Measurements from ENCODE around the gene TPRG1. TPM values are rescaled to one million over a fixed set of nuclear protein-coding genes. Genes with fewer than 3 reads are reported as not detected.

TPRG1 gene
- total RNA-seq, 1 experiment from 2014 or later = 1.0 TPM

DNA sequence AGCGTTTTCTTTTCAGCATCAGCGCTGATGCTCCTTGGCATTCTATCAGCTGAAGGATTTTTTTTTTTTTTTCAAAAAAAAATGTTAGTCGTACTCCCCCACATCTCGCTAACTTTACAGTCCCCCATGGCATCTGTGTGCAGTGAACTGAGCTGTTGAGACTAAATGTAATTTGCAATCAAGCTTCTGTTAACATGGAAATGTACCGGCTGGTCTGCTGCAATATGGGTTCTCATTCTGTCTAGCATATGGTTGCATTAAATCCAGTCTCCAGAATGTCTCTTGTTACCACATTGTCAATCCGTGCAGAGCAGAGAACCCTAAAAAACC, 32.2 kb upstream of the TPRG1 start:
- Histone ChIP-seq H3K4me1 (ENCODE audit: insufficient read depth, low read length, poor library complexity, severe bottlenecking) (peaks cover 4% of the 10 kb centered on the region), H3K27ac (ENCODE audit: low read depth, low read length, poor library complexity, severe bottlenecking) (no peak overlapping the region), H3K36me3 (ENCODE audit: insufficient read depth, low read length, poor library complexity, severe bottlenecking) (no peaks in the 10 kb centered on the region), H3K4me3 (ENCODE audit: low read depth, low read length, poor library complexity, severe bottlenecking) (no peak overlapping the region), H3K27me3 (replicated peaks; ENCODE audit: insufficient read depth, low read depth, low read length, poor library complexity) (no peaks in the 10 kb centered on the region), H3K9me3 (ENCODE audit: low read depth, low read length, poor library complexity, severe bottlenecking) (no peaks in the 10 kb centered on the region)
- TF ChIP-seq EZH2 (IDR thresholded peaks at IDR 0.05; ENCODE audit: borderline replicate concordance, low read depth, low read length, poor library complexity, severe bottlenecking) = no peak
- TF ChIP-seq, protein P1, sequence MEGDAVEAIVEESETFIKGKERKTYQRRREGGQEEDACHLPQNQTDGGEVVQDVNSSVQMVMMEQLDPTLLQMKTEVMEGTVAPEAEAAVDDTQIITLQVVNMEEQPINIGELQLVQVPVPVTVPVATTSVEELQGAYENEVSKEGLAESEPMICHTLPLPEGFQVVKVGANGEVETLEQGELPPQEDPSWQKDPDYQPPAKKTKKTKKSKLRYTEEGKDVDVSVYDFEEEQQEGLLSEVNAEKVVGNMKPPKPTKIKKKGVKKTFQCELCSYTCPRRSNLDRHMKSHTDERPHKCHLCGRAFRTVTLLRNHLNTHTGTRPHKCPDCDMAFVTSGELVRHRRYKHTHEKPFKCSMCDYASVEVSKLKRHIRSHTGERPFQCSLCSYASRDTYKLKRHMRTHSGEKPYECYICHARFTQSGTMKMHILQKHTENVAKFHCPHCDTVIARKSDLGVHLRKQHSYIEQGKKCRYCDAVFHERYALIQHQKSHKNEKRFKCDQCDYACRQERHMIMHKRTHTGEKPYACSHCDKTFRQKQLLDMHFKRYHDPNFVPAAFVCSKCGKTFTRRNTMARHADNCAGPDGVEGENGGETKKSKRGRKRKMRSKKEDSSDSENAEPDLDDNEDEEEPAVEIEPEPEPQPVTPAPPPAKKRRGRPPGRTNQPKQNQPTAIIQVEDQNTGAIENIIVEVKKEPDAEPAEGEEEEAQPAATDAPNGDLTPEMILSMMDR (conservative IDR thresholded peaks at IDR 0.05; ENCODE audit: low read depth, low read length) = no peak
- intact Hi-C loops (cut with micrococcal nuclease; ENCODE audit: unreplicated experiment) = no loop called here
- CTCF ChIA-PET = no interaction called here
- POLR2A ChIA-PET (ENCODE audit: low non-redundant PET) = no interaction called here
- no peak for DNase-seq (ENCODE audit: low spot score)
- no TSS peak for BruUV-seq (replicated peaks)

DNA sequence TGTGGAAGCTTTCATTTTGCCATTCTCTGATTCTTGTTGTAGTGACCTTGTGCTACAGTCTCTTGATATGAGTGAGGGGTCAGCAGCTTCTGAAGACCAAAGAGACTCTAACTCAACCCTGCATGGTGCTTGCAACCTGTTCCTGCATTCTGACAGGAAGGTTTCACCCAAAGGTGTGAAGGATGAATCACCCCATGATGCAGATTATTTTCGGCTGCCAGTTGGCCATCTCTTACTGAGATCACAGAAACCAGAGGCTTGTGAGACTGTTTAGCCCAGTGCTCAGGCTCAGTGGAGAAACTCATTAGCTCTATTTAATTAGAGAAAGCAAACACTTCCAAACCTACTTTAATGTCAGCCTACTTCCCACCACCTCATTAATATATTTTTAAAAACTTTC, 29.2 kb upstream of the TPRG1 start:
- intact Hi-C loops (cut with micrococcal nuclease; ENCODE audit: unreplicated experiment) = no loop called here
- H3K4me3 ChIP-seq (ENCODE audit: low read depth, low read length, poor library complexity, severe bottlenecking) = no peak overlapping the region
- POLR2A ChIA-PET (ENCODE audit: low non-redundant PET) = no interaction called here
- CTCF ChIA-PET = no interaction called here
- DNase-seq (ENCODE audit: low spot score) = no peak
- TF ChIP-seq, protein P1 (conservative IDR thresholded peaks at IDR 0.05; ENCODE audit: low read depth, low read length) = no peak
- TF ChIP-seq EZH2 (IDR thresholded peaks at IDR 0.05; ENCODE audit: borderline replicate concordance, low read depth, low read length, poor library complexity, severe bottlenecking) = no peak
- no peak overlapping the region for H3K27ac ChIP-seq (ENCODE audit: low read depth, low read length, poor library complexity, severe bottlenecking)
- no peaks in the 10 kb centered on the region for H3K9me3 ChIP-seq (ENCODE audit: low read depth, low read length, poor library complexity, severe bottlenecking)
- H3K27me3 ChIP-seq (replicated peaks; ENCODE audit: insufficient read depth, low read depth, low read length, poor library complexity) = no peaks in the 10 kb centered on the region
- peaks cover 4% of the 10 kb centered on the region for H3K4me1 ChIP-seq (ENCODE audit: insufficient read depth, low read length, poor library complexity, severe bottlenecking)
- no TSS peak for BruUV-seq (replicated peaks)
- no peaks in the 10 kb centered on the region for H3K36me3 ChIP-seq (ENCODE audit: insufficient read depth, low read length, poor library complexity, severe bottlenecking)

DNA sequence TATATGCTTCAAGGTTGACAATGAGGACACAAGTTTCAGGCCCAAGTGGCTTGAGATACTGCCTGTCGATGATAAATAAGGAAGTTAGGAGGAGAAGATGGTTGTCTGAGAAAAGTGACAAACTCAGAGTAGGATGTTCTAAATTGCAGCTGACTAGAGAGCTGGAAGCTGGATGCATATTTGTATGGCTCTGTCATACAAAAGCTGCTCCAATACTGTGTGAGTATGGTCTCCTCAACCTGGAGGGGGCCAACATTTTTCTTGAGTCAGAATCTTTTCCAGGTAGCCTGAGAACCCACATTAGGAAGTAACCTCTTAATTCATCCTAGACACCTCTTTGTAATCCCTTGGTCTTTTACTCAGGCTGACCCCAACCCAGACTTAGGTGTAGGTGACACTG, 28.4 kb upstream of the TPRG1 start:
- POLR2A ChIA-PET (ENCODE audit: low non-redundant PET) = no interaction called here
- Histone ChIP-seq H3K9me3 (ENCODE audit: low read depth, low read length, poor library complexity, severe bottlenecking) (no peaks in the 10 kb centered on the region), H3K4me3 (ENCODE audit: low read depth, low read length, poor library complexity, severe bottlenecking) (no peak overlapping the region), H3K36me3 (ENCODE audit: insufficient read depth, low read length, poor library complexity, severe bottlenecking) (no peaks in the 10 kb centered on the region), H3K27me3 (replicated peaks; ENCODE audit: insufficient read depth, low read depth, low read length, poor library complexity) (no peaks in the 10 kb centered on the region), H3K27ac (ENCODE audit: low read depth, low read length, poor library complexity, severe bottlenecking) (no peak overlapping the region), H3K4me1 (ENCODE audit: insufficient read depth, low read length, poor library complexity, severe bottlenecking) (peaks cover 4% of the 10 kb centered on the region)
- intact Hi-C loops (cut with micrococcal nuclease; ENCODE audit: unreplicated experiment) = no loop called here
- no peak for TF ChIP-seq EZH2 (IDR thresholded peaks at IDR 0.05; ENCODE audit: borderline replicate concordance, low read depth, low read length, poor library complexity, severe bottlenecking)
- TF ChIP-seq, protein P1 (conservative IDR thresholded peaks at IDR 0.05; ENCODE audit: low read depth, low read length) = no peak
- no TSS peak for BruUV-seq (replicated peaks)
- CTCF ChIA-PET = no interaction called here
- DNase-seq (ENCODE audit: low spot score) = no peak

Measured in A673 (cell line).